B cell (primary cell): ENCODE data around the gene RBM45. TPM values are rescaled to one million over a fixed set of nuclear protein-coding genes. Genes with fewer than 3 reads are reported as not detected.

Experiments used
- ATAC-seq: fragments of 200-7000 bp; cut with Tn5 transposase; one replicate; pipeline ENCODE4 v1.10.0; 2021; ENCODE audit warnings: low read depth, mild to moderate bottlenecking, moderate number of reproducible peaks, moderate library complexity
- CTCF ChIA-PET: fragments of 350-600 bp; sonication (Branson Sonifier 250); formaldehyde crosslinking; loops from one replicate; lab custom pipeline; 2021; ENCODE audit warnings: antibody characterized with exemption, inconsistent platforms; lab: Charles Lee
- POLR2A ChIA-PET: fragments of 350-600 bp; sonication (Branson Sonifier 250); formaldehyde crosslinking; loops from one replicate; lab custom pipeline; 2021; ENCODE audit warnings: antibody characterized with exemption; lab: Charles Lee
- DNase-seq: peaks from one replicate; pipeline ENCODE4 v3.0.0; 2013
- H2AFZ ChIP-seq: 2 replicates; pipeline ENCODE4 v1.6.1; 2012; ENCODE audit warnings: mild to moderate bottlenecking, low read depth, low read length; ENCODE audit not compliant: insufficient read depth, poor library complexity, severe bottlenecking
- H3K27ac ChIP-seq, 2 donors: 1 replicate in 1 of 2; 2 replicates in 1 of 2; pipeline ENCODE4 v1.5.1; 2012 to 2013; ENCODE audit warnings: low read length in 2 of 2, mild to moderate bottlenecking in 2 of 2, moderate library complexity in 1 of 2
- H3K27me3 ChIP-seq, 4 experiments: fragments of 200-600 bp in 1 of 4; sonication (generic) in 1 of 4; replicated peaks in 1 of 4; 1 replicate in 2 of 4; 2 replicates in 2 of 4; pipeline versions ENCODE4 v1.6.1 to v1.7.0; 2013 to 2016; ENCODE audit warnings: low read length in 3 of 4, mild to moderate bottlenecking in 2 of 4, mixed read lengths in 1 of 4, moderate library complexity in 1 of 4; ENCODE audit not compliant: insufficient read depth in 4 of 4, control insufficient read depth in 3 of 4; ENCODE audit errors: control extremely low read depth in 1 of 4
- H3K36me3 ChIP-seq, 2 experiments: replicated peaks in 1 of 2; 1 replicate in 1 of 2; 2 replicates in 1 of 2; pipeline versions ENCODE4 v1.6.1 to v1.7.1; 2013; ENCODE audit warnings: low read length in 1 of 2; ENCODE audit not compliant: insufficient read depth in 2 of 2, control insufficient read depth in 1 of 2; ENCODE audit errors: control extremely low read depth in 1 of 2, extremely low read depth in 1 of 2
- H3K4me1 ChIP-seq, 2 donors: fragments of 200-600 bp in 1 of 2; sonication (generic) in 1 of 2; 1 replicate in 1 of 2; 2 replicates in 1 of 2; pipeline versions ENCODE4 v1.5.1 to v1.6.1; 2013 to 2017; ENCODE audit warnings: low read length in 2 of 2; ENCODE audit not compliant: control insufficient read depth in 2 of 2, insufficient read depth in 2 of 2
- H3K4me2 ChIP-seq: replicated peaks from 2 replicates; pipeline ENCODE3; 2012; ENCODE audit warnings: mild to moderate bottlenecking, low read depth, low read length; ENCODE audit not compliant: poor library complexity, severe bottlenecking
- H3K4me3 ChIP-seq, 5 experiments: fragments of 200-600 bp in 1 of 5; sonication (generic) in 1 of 5; 1 replicate in 3 of 5; 2 replicates in 2 of 5; pipeline versions ENCODE4 v1.5.1 to v1.7.0; 2011 to 2016; ENCODE audit warnings: low read length in 4 of 5, mild to moderate bottlenecking in 4 of 5, low read depth in 2 of 5, control low read depth in 1 of 5, moderate library complexity in 1 of 5; ENCODE audit not compliant: insufficient read depth in 1 of 5; ENCODE audit errors: control extremely low read depth in 1 of 5, extremely low read depth in 1 of 5
- H3K79me2 ChIP-seq: fragments of 200-600 bp; sonication (generic); one replicate; pipeline ENCODE4 v1.6.0; 2016; ENCODE audit warnings: low read length; ENCODE audit not compliant: control insufficient read depth, insufficient read depth
- H3K9ac ChIP-seq: fragments of 200-600 bp; sonication (generic); 2 replicates; pipeline ENCODE4 v1.6.1; 2017; ENCODE audit warnings: mild to moderate bottlenecking, low read length, moderate library complexity
- H3K9me3 ChIP-seq, 3 donors: one replicate each; pipeline versions ENCODE4 v1.6.1 to v1.7.1; 2013; ENCODE audit warnings: low read length in 2 of 3; ENCODE audit not compliant: control insufficient read depth in 2 of 3, insufficient read depth in 1 of 3; ENCODE audit errors: control extremely low read depth in 1 of 3
- H4K20me1 ChIP-seq: 2 replicates; pipeline ENCODE4 v1.6.0; 2012; ENCODE audit warnings: mild to moderate bottlenecking, low read length; ENCODE audit not compliant: insufficient read depth, control insufficient read depth, poor library complexity, severe bottlenecking
- H3K27ac Mint-ChIP-seq: one replicate; pipeline ENCODE4 v1.8.0; 2021; ENCODE audit warnings: mixed read lengths
- H3K27me3 Mint-ChIP-seq: one replicate; pipeline ENCODE4 v1.8.0; 2021; ENCODE audit warnings: mixed read lengths
- H3K4me1 Mint-ChIP-seq: one replicate; pipeline ENCODE4 v1.8.0; 2021; ENCODE audit warnings: mixed read lengths
- H3K4me3 Mint-ChIP-seq: one replicate; pipeline ENCODE4 v1.8.0; 2021; ENCODE audit warnings: mixed read lengths
- H3K9me3 Mint-ChIP-seq: one replicate; pipeline ENCODE4 v1.8.0; 2022; ENCODE audit warnings: mixed read lengths; ENCODE audit not compliant: insufficient read depth
- EZH2 ChIP-seq: IDR thresholded peaks from 2 replicates; pipeline ENCODE4 v1.6.1; 2012; ENCODE audit warnings: borderline replicate concordance, low read depth, mild to moderate bottlenecking, moderate library complexity, low read length; ENCODE audit not compliant: insufficient read depth, poor library complexity, severe bottlenecking
- WGBS: methylation state at CpG from one replicate; pipeline ENCODE4 v1.1.5; 2013; ENCODE audit warnings: missing lambda C conversion rate; ENCODE audit not compliant: insufficient coverage; 5-methylcytosine and 5-hydroxymethylcytosine counted together
- intact Hi-C: fragments of 100-400 bp; cut with micrococcal nuclease; formaldehyde crosslinking; loops from one replicate; pipeline ENCODE4 v1.10.0; 2022
- polyA plus RNA-seq: library from polyadenylated mRNA; depleted of rRNA; stranded (reverse); fragments of >200 nt; gene quantifications from 2 replicates; pipeline ENCODE4 v1.2.3, GENCODE V29; 2012
- total RNA-seq, 2 donors: library from RNA; stranded (reverse); fragments of 120-200 nt in 1 of 2; gene quantifications; 1 replicate in 1 of 2; 2 replicates in 1 of 2; pipeline versions ENCODE4 v1.2.3 to v1.2.4, GENCODE V29; 2013 to 2022
- TF ChIP-seq, protein P1 (sequence below): fragments of 200-600 bp; IDR thresholded peaks from one replicate; pipeline ENCODE4 v1.8.0; 2022; ENCODE audit warnings: antibody characterized with exemption, mild to moderate bottlenecking

The RBM45 gene
- total and polyA plus RNA-seq, 2 donors (not counting 1 experiment from before 2014, with no cell fraction given) = 4.6 to 24.0 TPM

GRCh38 chr2:178173657-178174056, 61.4 kb downstream of the RBM45 start:
- no peak overlapping the region for H3K4me2 ChIP-seq
- intact Hi-C loops = no loop called here
- H3K9me3 ChIP-seq = no peaks in the 10 kb centered on the region
- peaks cover 0 to 5% (median 0%) of the 10 kb centered on the region in 4 experiments for H3K27me3 ChIP-seq
- no CpG with 5 or more reads among the region's 1 CpG for WGBS
- no peaks in the 10 kb centered on the region for H3K4me1 Mint-ChIP-seq
- no peak overlapping the region for H2AFZ ChIP-seq
- ATAC-seq = no peak
- H3K36me3 ChIP-seq = no peaks in the 10 kb centered on the region
- no peaks in the 10 kb centered on the region for H4K20me1 ChIP-seq
- H3K27me3 Mint-ChIP-seq = peaks cover 7% of the 10 kb centered on the region
- H3K4me3 Mint-ChIP-seq = no peak overlapping the region
- no peak for DNase-seq
- H3K27ac ChIP-seq = no peak overlapping the region
- H3K4me3 ChIP-seq = no peak overlapping the region
- H3K9me3 Mint-ChIP-seq = no peaks in the 10 kb centered on the region
- CTCF ChIA-PET = no interaction called here
- no peak overlapping the region for H3K27ac Mint-ChIP-seq
- POLR2A ChIA-PET = no interaction called here
- H3K9ac ChIP-seq = no peak overlapping the region
- no peak for TF ChIP-seq EZH2
- TF ChIP-seq, protein P1, sequence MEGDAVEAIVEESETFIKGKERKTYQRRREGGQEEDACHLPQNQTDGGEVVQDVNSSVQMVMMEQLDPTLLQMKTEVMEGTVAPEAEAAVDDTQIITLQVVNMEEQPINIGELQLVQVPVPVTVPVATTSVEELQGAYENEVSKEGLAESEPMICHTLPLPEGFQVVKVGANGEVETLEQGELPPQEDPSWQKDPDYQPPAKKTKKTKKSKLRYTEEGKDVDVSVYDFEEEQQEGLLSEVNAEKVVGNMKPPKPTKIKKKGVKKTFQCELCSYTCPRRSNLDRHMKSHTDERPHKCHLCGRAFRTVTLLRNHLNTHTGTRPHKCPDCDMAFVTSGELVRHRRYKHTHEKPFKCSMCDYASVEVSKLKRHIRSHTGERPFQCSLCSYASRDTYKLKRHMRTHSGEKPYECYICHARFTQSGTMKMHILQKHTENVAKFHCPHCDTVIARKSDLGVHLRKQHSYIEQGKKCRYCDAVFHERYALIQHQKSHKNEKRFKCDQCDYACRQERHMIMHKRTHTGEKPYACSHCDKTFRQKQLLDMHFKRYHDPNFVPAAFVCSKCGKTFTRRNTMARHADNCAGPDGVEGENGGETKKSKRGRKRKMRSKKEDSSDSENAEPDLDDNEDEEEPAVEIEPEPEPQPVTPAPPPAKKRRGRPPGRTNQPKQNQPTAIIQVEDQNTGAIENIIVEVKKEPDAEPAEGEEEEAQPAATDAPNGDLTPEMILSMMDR = no peak
- no peaks in the 10 kb centered on the region for H3K79me2 ChIP-seq
- no peaks in the 10 kb centered on the region for H3K4me1 ChIP-seq

- ATAC-seq (no peak), DNase-seq (no peak)
- Mint-ChIP-seq H3K27me3 (peaks cover 9% of the 10 kb centered on the region), H3K9me3 (no peaks in the 10 kb centered on the region), H3K27ac (no peak overlapping the region), H3K4me3 (no peak overlapping the region), H3K4me1 (no peaks in the 10 kb centered on the region)
- WGBS = 92% methylated on average over 1 of the region's 1 CpG
- CTCF ChIA-PET = no interaction called here
- no peaks in the 10 kb centered on the region for H3K79me2 ChIP-seq
- no peaks in the 10 kb centered on the region for H3K4me1 ChIP-seq
- H3K27me3 ChIP-seq = peaks cover 0 to 5% (median 0%) of the 10 kb centered on the region in 4 experiments
- H3K4me3 ChIP-seq = no peak overlapping the region
- H3K36me3 ChIP-seq = no peaks in the 10 kb centered on the region
- intact Hi-C loops = no loop called here
- H2AFZ ChIP-seq = no peak overlapping the region
- POLR2A ChIA-PET = no interaction called here
- H3K4me2 ChIP-seq = no peak overlapping the region
- H4K20me1 ChIP-seq = no peaks in the 10 kb centered on the region
- no peak overlapping the region for H3K27ac ChIP-seq
- TF ChIP-seq, protein P1 = no peak
- no peak for TF ChIP-seq EZH2
- no peaks in the 10 kb centered on the region for H3K9me3 ChIP-seq
- H3K9ac ChIP-seq = no peak overlapping the region
Observed at GRCh38 chr2:178177066-178177679, 64.9 kb downstream of the RBM45 start.
